ENCODE measurements around the gene FCHO1.

DNA sequence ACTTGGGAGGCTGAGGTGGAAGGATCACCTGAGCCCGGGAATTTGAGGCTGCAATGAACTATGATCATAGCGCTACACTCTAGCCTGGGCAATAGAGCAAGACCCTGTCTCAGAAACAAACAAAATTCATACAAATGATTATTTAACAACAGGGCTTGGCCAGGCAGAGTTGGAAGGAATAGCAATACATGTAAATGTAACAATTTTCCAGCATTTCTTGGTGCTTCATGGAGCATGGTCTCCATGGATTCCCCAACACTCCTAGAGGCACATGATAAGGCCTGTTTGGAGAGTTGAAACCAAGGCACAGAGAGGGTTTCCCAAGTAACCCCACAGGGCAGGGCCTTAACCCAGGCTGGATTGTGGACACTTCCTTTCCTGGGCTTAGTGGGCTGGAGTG, 59.8 kb downstream of the FCHO1 start:
- TF ChIP-seq, protein P1, sequence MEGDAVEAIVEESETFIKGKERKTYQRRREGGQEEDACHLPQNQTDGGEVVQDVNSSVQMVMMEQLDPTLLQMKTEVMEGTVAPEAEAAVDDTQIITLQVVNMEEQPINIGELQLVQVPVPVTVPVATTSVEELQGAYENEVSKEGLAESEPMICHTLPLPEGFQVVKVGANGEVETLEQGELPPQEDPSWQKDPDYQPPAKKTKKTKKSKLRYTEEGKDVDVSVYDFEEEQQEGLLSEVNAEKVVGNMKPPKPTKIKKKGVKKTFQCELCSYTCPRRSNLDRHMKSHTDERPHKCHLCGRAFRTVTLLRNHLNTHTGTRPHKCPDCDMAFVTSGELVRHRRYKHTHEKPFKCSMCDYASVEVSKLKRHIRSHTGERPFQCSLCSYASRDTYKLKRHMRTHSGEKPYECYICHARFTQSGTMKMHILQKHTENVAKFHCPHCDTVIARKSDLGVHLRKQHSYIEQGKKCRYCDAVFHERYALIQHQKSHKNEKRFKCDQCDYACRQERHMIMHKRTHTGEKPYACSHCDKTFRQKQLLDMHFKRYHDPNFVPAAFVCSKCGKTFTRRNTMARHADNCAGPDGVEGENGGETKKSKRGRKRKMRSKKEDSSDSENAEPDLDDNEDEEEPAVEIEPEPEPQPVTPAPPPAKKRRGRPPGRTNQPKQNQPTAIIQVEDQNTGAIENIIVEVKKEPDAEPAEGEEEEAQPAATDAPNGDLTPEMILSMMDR (IDR thresholded peaks at IDR 0.05) = no peak
- TF ChIP-seq POLR2A (IDR thresholded peaks at IDR 0.05) = no peak

Data from esophagus squamous epithelium (tissue), 4 donors.